ENCODE data around the gene LHFPL2. TPM values are rescaled to one million over a fixed set of nuclear protein-coding genes. Genes with fewer than 3 reads are reported as not detected.

The LHFPL2 gene
- total and polyA plus RNA-seq, 4 experiments from 2014 or later = 0.25 to 2.7 (median 1.6) TPM

DNA sequence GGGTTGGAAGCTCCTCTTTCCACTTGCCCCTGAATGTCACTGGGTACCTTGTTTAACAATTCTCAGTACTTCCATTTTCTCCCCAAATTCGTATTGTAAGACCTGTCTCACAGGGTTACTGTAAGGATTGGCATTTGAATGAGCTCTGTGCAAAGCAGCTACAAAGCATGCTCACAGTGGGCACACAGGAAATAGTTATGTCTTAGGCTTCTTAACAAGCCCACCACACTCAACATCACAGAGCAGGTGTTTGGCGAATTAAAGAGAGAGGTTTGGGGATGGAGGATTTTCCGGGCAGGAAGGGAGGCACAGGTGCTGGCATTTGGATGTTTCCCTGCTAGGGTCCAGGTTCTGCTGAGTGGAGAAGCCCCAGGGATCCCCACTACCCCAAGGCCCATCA lies 17.0 kb upstream of the LHFPL2 start:
- H3K4me3 Mint-ChIP-seq = no peak overlapping the region
- H3K4me3 ChIP-seq (ENCODE audit: low read length in 2 of 2) = no peak overlapping the region
- no peaks in the 10 kb centered on the region for H3K4me1 ChIP-seq (ENCODE audit: insufficient read depth, low read length)
- H3K27me3 ChIP-seq (ENCODE audit: insufficient read depth, low read length) = no peaks in the 10 kb centered on the region
- ChIA-PET CTCF (ENCODE audit: partially characterized antibody) (no interaction called here), POLR2A (ENCODE audit: partially characterized antibody) (no interaction called here)
- H3K27ac Mint-ChIP-seq = no peak overlapping the region
- no peaks in the 10 kb centered on the region for H3K36me3 Mint-ChIP-seq
- peaks cover 3 to 7% of the 10 kb centered on the region in 2 donors for H3K27me3 Mint-ChIP-seq
- H3K36me3 ChIP-seq (ENCODE audit: insufficient read depth, low read length) = no peaks in the 10 kb centered on the region
- no peak for DNase-seq
- H3K27ac ChIP-seq (ENCODE audit: low read depth, low read length) = no peak overlapping the region
- H3K4me1 Mint-ChIP-seq = no peaks in the 10 kb centered on the region
- H3K9me3 Mint-ChIP-seq = peaks cover 0 to 1% (median 0%) of the 10 kb centered on the region in 8 donors
- H3K9me3 ChIP-seq (ENCODE audit: control insufficient read depth in 1 of 2, low read length in 2 of 2) = no peaks in the 10 kb centered on the region
- intact Hi-C loops (cut with micrococcal nuclease) = no loop called here

GRCh38 chr5:78662323-78662722 lies 13.8 kb upstream of the LHFPL2 start:
- Mint-ChIP-seq H3K36me3 (no peaks in the 10 kb centered on the region), H3K4me1 (no peaks in the 10 kb centered on the region), H3K27me3 (peaks cover 2 to 11% of the 10 kb centered on the region in 2 donors), H3K9me3 (peaks cover 0 to 1% (median 0%) of the 10 kb centered on the region in 8 donors), H3K4me3 (no peak overlapping the region), H3K27ac (no peak overlapping the region)
- intact Hi-C loops (cut with micrococcal nuclease) = no loop called here
- DNase-seq = no peak
- no peak overlapping the region for H3K4me3 ChIP-seq (ENCODE audit: low read length in 2 of 2)
- ChIA-PET POLR2A (ENCODE audit: partially characterized antibody) (no interaction called here), CTCF (ENCODE audit: partially characterized antibody) (no interaction called here)
- H3K36me3 ChIP-seq (ENCODE audit: insufficient read depth, low read length) = no peaks in the 10 kb centered on the region
- H3K9me3 ChIP-seq (ENCODE audit: control insufficient read depth in 1 of 2, low read length in 2 of 2) = no peaks in the 10 kb centered on the region
- H3K4me1 ChIP-seq (ENCODE audit: insufficient read depth, low read length) = no peaks in the 10 kb centered on the region
- H3K27ac ChIP-seq (ENCODE audit: low read depth, low read length) = no peak overlapping the region
- H3K27me3 ChIP-seq (ENCODE audit: insufficient read depth, low read length) = no peaks in the 10 kb centered on the region

DNA sequence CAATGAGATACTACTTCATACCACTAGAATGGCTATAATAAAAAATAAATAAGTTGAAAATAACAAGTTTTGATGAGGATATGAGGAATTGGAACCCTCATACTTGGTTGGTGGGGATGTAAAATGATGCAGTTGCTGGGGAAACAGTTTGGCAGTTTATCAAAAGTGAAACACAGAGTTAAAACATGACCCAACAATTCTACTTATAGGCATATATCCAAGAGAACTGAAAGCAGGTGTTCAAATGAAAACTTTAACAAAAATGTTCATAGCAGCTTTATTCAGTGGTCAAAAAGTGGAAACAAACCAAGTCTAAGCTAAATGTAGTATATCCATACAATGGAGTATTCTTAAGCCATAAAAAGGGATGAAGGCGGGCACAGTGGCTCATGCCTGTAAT lies 13.1 kb upstream of the LHFPL2 start:
- Mint-ChIP-seq H3K4me1 (no peaks in the 10 kb centered on the region), H3K36me3 (no peaks in the 10 kb centered on the region), H3K27ac (no peak overlapping the region), H3K9me3 (peaks cover 0 to 1% (median 0%) of the 10 kb centered on the region in 8 donors), H3K4me3 (no peak overlapping the region), H3K27me3 (peaks cover 2 to 15% of the 10 kb centered on the region in 2 donors)
- H3K27ac ChIP-seq (ENCODE audit: low read depth, low read length) = no peak overlapping the region
- no peak for DNase-seq
- ChIA-PET CTCF (ENCODE audit: partially characterized antibody) (no interaction called here), POLR2A (ENCODE audit: partially characterized antibody) (no interaction called here)
- no peaks in the 10 kb centered on the region for H3K9me3 ChIP-seq (ENCODE audit: control insufficient read depth in 1 of 2, low read length in 2 of 2)
- intact Hi-C loops (cut with micrococcal nuclease) = no loop called here
- no peaks in the 10 kb centered on the region for H3K36me3 ChIP-seq (ENCODE audit: insufficient read depth, low read length)
- no peak overlapping the region for H3K4me3 ChIP-seq (ENCODE audit: low read length in 2 of 2)
- H3K27me3 ChIP-seq (ENCODE audit: insufficient read depth, low read length) = no peaks in the 10 kb centered on the region
- no peaks in the 10 kb centered on the region for H3K4me1 ChIP-seq (ENCODE audit: insufficient read depth, low read length)

DNA sequence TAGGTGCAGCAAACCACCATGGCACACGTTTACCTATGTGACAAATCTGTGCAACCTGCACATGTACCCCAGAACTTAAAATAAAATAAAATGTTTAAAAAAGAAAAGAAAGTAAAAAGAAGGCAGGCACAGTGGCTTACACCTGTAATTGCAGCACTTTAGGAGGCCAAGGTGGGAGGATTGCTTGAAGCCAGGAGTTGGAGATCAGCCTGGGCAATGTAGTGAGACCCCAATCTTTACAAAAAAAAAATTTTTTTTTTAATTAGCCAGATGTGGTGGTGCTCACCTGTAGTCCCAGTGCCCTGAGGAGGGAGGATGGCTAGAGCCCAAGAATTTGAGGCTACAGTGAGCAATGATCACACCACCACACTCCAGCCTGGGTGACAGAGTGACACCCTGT lies 12.5 kb upstream of the LHFPL2 start:
- Mint-ChIP-seq H3K27ac (no peak overlapping the region), H3K27me3 (peaks cover 2 to 15% of the 10 kb centered on the region in 2 donors), H3K9me3 (peaks cover 0 to 1% (median 0%) of the 10 kb centered on the region in 8 donors), H3K36me3 (no peaks in the 10 kb centered on the region), H3K4me1 (no peaks in the 10 kb centered on the region), H3K4me3 (no peak overlapping the region)
- ChIA-PET POLR2A (ENCODE audit: partially characterized antibody) (no interaction called here), CTCF (ENCODE audit: partially characterized antibody) (no interaction called here)
- H3K27me3 ChIP-seq (ENCODE audit: insufficient read depth, low read length) = no peaks in the 10 kb centered on the region
- no peaks in the 10 kb centered on the region for H3K36me3 ChIP-seq (ENCODE audit: insufficient read depth, low read length)
- no peak overlapping the region for H3K4me3 ChIP-seq (ENCODE audit: low read length in 2 of 2)
- H3K27ac ChIP-seq (ENCODE audit: low read depth, low read length) = no peak overlapping the region
- H3K9me3 ChIP-seq (ENCODE audit: control insufficient read depth in 1 of 2, low read length in 2 of 2) = no peaks in the 10 kb centered on the region
- DNase-seq = no peak
- intact Hi-C loops (cut with micrococcal nuclease) = no loop called here
- no peaks in the 10 kb centered on the region for H3K4me1 ChIP-seq (ENCODE audit: insufficient read depth, low read length)

GRCh38 chr5:78660401-78660800 lies 11.8 kb upstream of the LHFPL2 start:
- no peak for DNase-seq
- ChIA-PET CTCF (ENCODE audit: partially characterized antibody) (no interaction called here), POLR2A (ENCODE audit: partially characterized antibody) (no interaction called here)
- no peaks in the 10 kb centered on the region for H3K27me3 ChIP-seq (ENCODE audit: insufficient read depth, low read length)
- H3K36me3 Mint-ChIP-seq = no peaks in the 10 kb centered on the region
- H3K36me3 ChIP-seq (ENCODE audit: insufficient read depth, low read length) = no peaks in the 10 kb centered on the region
- H3K27ac ChIP-seq (ENCODE audit: low read depth, low read length) = no peak overlapping the region
- peaks cover 2 to 14% of the 10 kb centered on the region in 2 donors for H3K27me3 Mint-ChIP-seq
- no peaks in the 10 kb centered on the region for H3K4me1 Mint-ChIP-seq
- no peak overlapping the region for H3K27ac Mint-ChIP-seq
- peaks cover 0 to 1% (median 0%) of the 10 kb centered on the region in 8 donors for H3K9me3 Mint-ChIP-seq
- H3K4me3 Mint-ChIP-seq = no peak overlapping the region
- intact Hi-C loops (cut with micrococcal nuclease) = no loop called here
- H3K4me3 ChIP-seq (ENCODE audit: low read length in 2 of 2) = no peak overlapping the region
- H3K9me3 ChIP-seq (ENCODE audit: control insufficient read depth in 1 of 2, low read length in 2 of 2) = no peaks in the 10 kb centered on the region
- no peaks in the 10 kb centered on the region for H3K4me1 ChIP-seq (ENCODE audit: insufficient read depth, low read length)

DNA sequence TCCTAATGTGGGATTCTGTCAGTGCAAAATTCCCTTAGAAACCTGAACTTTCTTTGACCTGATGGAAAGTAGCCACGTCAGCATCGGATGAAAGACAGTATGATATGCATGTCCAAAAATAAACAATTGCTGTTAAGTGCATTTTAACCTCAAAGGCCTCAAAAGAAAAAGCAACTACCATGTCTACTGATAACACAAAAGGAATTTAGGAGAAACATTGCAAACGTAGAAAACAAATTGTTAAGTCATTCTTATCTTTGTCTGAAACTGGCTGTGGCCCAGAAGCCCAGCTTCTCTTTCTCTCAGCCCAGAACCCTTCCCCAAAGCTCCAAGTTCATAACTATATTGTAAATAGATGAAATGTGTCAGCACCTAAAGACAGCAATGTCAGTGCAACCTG lies 11.1 kb upstream of the LHFPL2 start:
- Mint-ChIP-seq H3K27me3 (peaks cover 2 to 13% of the 10 kb centered on the region in 2 donors), H3K36me3 (no peaks in the 10 kb centered on the region), H3K4me3 (no peak overlapping the region), H3K9me3 (peaks cover 0 to 1% (median 0%) of the 10 kb centered on the region in 8 donors), H3K27ac (no peak overlapping the region), H3K4me1 (no peaks in the 10 kb centered on the region)
- no peak for DNase-seq
- H3K27ac ChIP-seq (ENCODE audit: low read depth, low read length) = no peak overlapping the region
- CTCF ChIA-PET (ENCODE audit: partially characterized antibody) = no interaction called here
- no peaks in the 10 kb centered on the region for H3K27me3 ChIP-seq (ENCODE audit: insufficient read depth, low read length)
- POLR2A ChIA-PET (ENCODE audit: partially characterized antibody) = no interaction called here
- H3K4me1 ChIP-seq (ENCODE audit: insufficient read depth, low read length) = no peaks in the 10 kb centered on the region
- no peaks in the 10 kb centered on the region for H3K36me3 ChIP-seq (ENCODE audit: insufficient read depth, low read length)
- no peaks in the 10 kb centered on the region for H3K9me3 ChIP-seq (ENCODE audit: control insufficient read depth in 1 of 2, low read length in 2 of 2)
- intact Hi-C loops (cut with micrococcal nuclease) = no loop called here
- H3K4me3 ChIP-seq (ENCODE audit: low read length in 2 of 2) = no peak overlapping the region

DNA sequence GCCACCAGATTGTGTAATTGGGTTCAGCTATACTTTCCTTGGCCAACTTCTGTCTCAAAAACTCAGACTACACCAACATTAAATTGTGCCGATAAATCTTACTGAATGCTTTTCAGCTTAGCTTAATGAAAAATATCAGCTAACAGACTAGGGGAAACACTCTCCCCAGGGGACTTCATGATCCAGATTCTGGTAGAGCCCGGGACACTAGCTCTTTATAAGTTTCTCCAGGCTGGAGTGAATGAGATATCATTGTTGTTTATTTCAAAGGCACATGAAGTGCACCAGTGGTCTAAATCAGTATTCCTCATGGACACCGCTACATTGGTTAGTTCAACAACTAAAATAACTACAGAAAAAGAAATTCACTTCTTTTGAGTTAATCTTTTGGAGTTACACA lies 10.5 kb upstream of the LHFPL2 start:
- H3K9me3 ChIP-seq (ENCODE audit: control insufficient read depth in 1 of 2, low read length in 2 of 2) = no peaks in the 10 kb centered on the region
- Mint-ChIP-seq H3K9me3 (no peaks in the 10 kb centered on the region), H3K4me1 (no peaks in the 10 kb centered on the region), H3K27ac (no peak overlapping the region), H3K4me3 (no peak overlapping the region), H3K27me3 (peaks cover 2 to 13% of the 10 kb centered on the region in 2 donors), H3K36me3 (no peaks in the 10 kb centered on the region)
- intact Hi-C loops (cut with micrococcal nuclease) = no loop called here
- ChIA-PET POLR2A (ENCODE audit: partially characterized antibody) (no interaction called here), CTCF (ENCODE audit: partially characterized antibody) (no interaction called here)
- no peak for DNase-seq
- H3K4me1 ChIP-seq (ENCODE audit: insufficient read depth, low read length) = no peaks in the 10 kb centered on the region
- H3K36me3 ChIP-seq (ENCODE audit: insufficient read depth, low read length) = no peaks in the 10 kb centered on the region
- H3K27me3 ChIP-seq (ENCODE audit: insufficient read depth, low read length) = no peaks in the 10 kb centered on the region
- H3K27ac ChIP-seq (ENCODE audit: low read depth, low read length) = no peak overlapping the region
- no peak overlapping the region for H3K4me3 ChIP-seq (ENCODE audit: low read length in 2 of 2)

- intact Hi-C loops (cut with micrococcal nuclease) = no loop called here
- Mint-ChIP-seq H3K27me3 (peaks cover 12 to 17% of the 10 kb centered on the region in 2 donors), H3K4me1 (no peaks in the 10 kb centered on the region), H3K27ac (no peak overlapping the region), H3K9me3 (peaks cover 0 to 1% (median 0%) of the 10 kb centered on the region in 8 donors), H3K36me3 (no peaks in the 10 kb centered on the region), H3K4me3 (no peak overlapping the region)
- ChIA-PET POLR2A (ENCODE audit: partially characterized antibody) (no interaction called here), CTCF (ENCODE audit: partially characterized antibody) (no interaction called here)
- H3K4me3 ChIP-seq (ENCODE audit: low read length in 2 of 2) = no peak overlapping the region
- H3K27ac ChIP-seq (ENCODE audit: low read depth, low read length) = no peak overlapping the region
- H3K4me1 ChIP-seq (ENCODE audit: insufficient read depth, low read length) = no peaks in the 10 kb centered on the region
- H3K36me3 ChIP-seq (ENCODE audit: insufficient read depth, low read length) = no peaks in the 10 kb centered on the region
- no peak for DNase-seq
- H3K27me3 ChIP-seq (ENCODE audit: insufficient read depth, low read length) = no peaks in the 10 kb centered on the region
- no peaks in the 10 kb centered on the region for H3K9me3 ChIP-seq (ENCODE audit: control insufficient read depth in 1 of 2, low read length in 2 of 2)
These were observed 8.6 kb upstream of the LHFPL2 start for GRCh38 chr5:78657201-78657600.

All from CD4-positive, alpha-beta memory T cell (primary cell).